NK-92 (cell line): ENCODE results near the gene MEOX1.

Source experiments
- DNase-seq: peaks from one replicate; lab custom pipeline; 2025; ENCODE audit not compliant: unreplicated experiment; lab: John Stamatoyannopoulos, UW

The MEOX1 gene

GRCh38 chr17:43658900-43659299 lies 2.8 kb downstream of the MEOX1 start:
- DNase-seq = no peak

GRCh38 chr17:43655693-43656255 lies 5.9 kb downstream of the MEOX1 start:
- DNase-seq = no peak

GRCh38 chr17:43652124-43652480 lies 9.6 kb downstream of the MEOX1 start:
- DNase-seq = no peak

GRCh38 chr17:43650471-43650870 lies 11.3 kb downstream of the MEOX1 start:
- DNase-seq = no peak

- no peak for DNase-seq
These were observed 12.8 kb downstream of the MEOX1 start for GRCh38 chr17:43648916-43649315.

GRCh38 chr17:43645765-43646481 lies 15.8 kb downstream of the MEOX1 start:
- DNase-seq = no peak

GRCh38 chr17:43645450-43645764 lies 16.3 kb downstream of the MEOX1 start:
- no peak for DNase-seq

- no peak for DNase-seq
These were observed 17.6 kb downstream of the MEOX1 start for GRCh38 chr17:43644081-43644480.

GRCh38 chr17:43641416-43641815 lies 20.3 kb downstream of the MEOX1 start:
- no peak for DNase-seq

GRCh38 chr17:43640491-43641252 lies 21.1 kb downstream of the MEOX1 start:
- no peak for DNase-seq

GRCh38 chr17:43637563-43638323 lies 24.0 kb downstream of the MEOX1 start:
- no peak for DNase-seq

- no peak for DNase-seq
These were observed 25.3 kb downstream of the MEOX1 start for GRCh38 chr17:43636426-43636825.

GRCh38 chr17:43634591-43635125 lies 27.1 kb downstream of the MEOX1 start:
- DNase-seq = no peak

GRCh38 chr17:43632221-43632620 lies 29.5 kb downstream of the MEOX1 start:
- no peak for DNase-seq

- no peak for DNase-seq
These were observed 30.3 kb downstream of the MEOX1 start for GRCh38 chr17:43631429-43631828.

GRCh38 chr17:43628089-43628650 lies 33.6 kb downstream of the MEOX1 start:
- no peak for DNase-seq

- DNase-seq = no peak
These were observed 34.1 kb downstream of the MEOX1 start for GRCh38 chr17:43627653-43628052.

- no peak for DNase-seq
These were observed 35.7 kb downstream of the MEOX1 start for GRCh38 chr17:43626023-43626422.

GRCh38 chr17:43625606-43626005 lies 36.1 kb downstream of the MEOX1 start:
- DNase-seq = no peak

GRCh38 chr17:43620581-43620980 lies 41.1 kb downstream of the MEOX1 start:
- DNase-seq = no peak

GRCh38 chr17:43620147-43620546 lies 41.6 kb downstream of the MEOX1 start:
- DNase-seq = no peak
